Measurements from ENCODE around the gene AKAP12.

- no peak for TF ChIP-seq REST (IDR thresholded peaks at IDR 0.05; ENCODE audit: unreplicated experiment)
- TF ChIP-seq CTCF (conservative IDR thresholded peaks at IDR 0.05; ENCODE audit: low read depth in 2 of 2) = no peak
- TF ChIP-seq POLR2AphosphoS5 (IDR thresholded peaks at IDR 0.05; ENCODE audit: low read depth) = no peak
- TF ChIP-seq STAT1 (IDR thresholded peaks at IDR 0.05; ENCODE audit: unreplicated experiment) = no peak
- TF ChIP-seq EZH2 (IDR thresholded peaks at IDR 0.05; ENCODE audit: low read depth, unreplicated experiment) = no peak
- no peak for TF ChIP-seq ZNF331 (CRISPR knock-in tag; IDR thresholded peaks at IDR 0.05; ENCODE audit: low read depth)
Observed at GRCh38 chr6:151335930-151336329, 96.2 kb downstream of the AKAP12 start.

Data from GM23338 (cell line).